GM23338 (cell line): ENCODE data around the gene PDE7B. TPM values are rescaled to one million over a fixed set of nuclear protein-coding genes. Genes with fewer than 3 reads are reported as not detected.

Source experiments
- ATAC-seq: fragments of 200-7000 bp; cut with Tn5 transposase; 3 replicates; pipeline ENCODE4 v1.9.1; 2020
- DNase-seq: peaks from one replicate; pipeline ENCODE4 v3.0.0-alpha.2; 2015; ENCODE audit warnings: low spot score
- H2AFZ ChIP-seq: fragments of 200-600 bp; sonication (generic); 2 replicates; pipeline ENCODE4 v1.8.0; 2016; ENCODE audit warnings: antibody characterized with exemption, mild to moderate bottlenecking, moderate library complexity
- H3F3A ChIP-seq: fragments of 200-600 bp; sonication (generic); replicated peaks from 2 replicates; pipeline ENCODE4 v1.8.0; 2017; ENCODE audit warnings: antibody characterized with exemption, mixed run types, low read depth
- H3K27ac ChIP-seq: fragments of 200-600 bp; sonication (generic); 2 replicates; pipeline ENCODE4 v1.6.1; 2016; ENCODE audit warnings: low read depth
- H3K27me3 ChIP-seq: fragments of 200-600 bp; sonication (generic); 2 replicates; pipeline ENCODE4 v1.8.0; 2016; ENCODE audit warnings: mild to moderate bottlenecking, mixed run types, moderate library complexity; ENCODE audit not compliant: insufficient read depth
- H3K36me3 ChIP-seq: fragments of 200-600 bp; sonication (generic); 2 replicates; pipeline ENCODE4 v1.8.0; 2016; ENCODE audit warnings: mild to moderate bottlenecking; ENCODE audit not compliant: insufficient read depth
- H3K4me1 ChIP-seq: fragments of 200-600 bp; sonication (generic); 2 replicates; pipeline ENCODE4 v1.8.0; 2016; ENCODE audit warnings: mild to moderate bottlenecking, moderate library complexity; ENCODE audit not compliant: insufficient read depth
- H3K4me2 ChIP-seq: fragments of 200-600 bp; sonication (generic); 2 replicates; pipeline ENCODE4 v1.7.1; 2017; ENCODE audit warnings: mixed run types
- H3K4me3 ChIP-seq: fragments of 200-600 bp; sonication (generic); 2 replicates; pipeline ENCODE4 v1.6.1; 2016; ENCODE audit warnings: mixed run types
- H3K79me2 ChIP-seq: fragments of 200-600 bp; sonication (generic); replicated peaks from 2 replicates; pipeline ENCODE4 v1.8.0; 2017; ENCODE audit warnings: mild to moderate bottlenecking; ENCODE audit not compliant: insufficient read depth
- H3K9me2 ChIP-seq: fragments of 200-600 bp; sonication (generic); 2 replicates; pipeline ENCODE4 v1.8.0; 2017; ENCODE audit not compliant: insufficient read depth
- H4K20me1 ChIP-seq: fragments of 200-600 bp; sonication (generic); replicated peaks from 2 replicates; pipeline ENCODE4 v1.8.0; 2017; ENCODE audit warnings: mild to moderate bottlenecking; ENCODE audit not compliant: insufficient read depth
- H3K27ac Mint-ChIP-seq: 2 replicates; pipeline ENCODE4 v1.8.0; 2020; ENCODE audit warnings: inconsistent platforms, mild to moderate bottlenecking, moderate library complexity, mixed read lengths
- H3K27me3 Mint-ChIP-seq: 3 replicates; pipeline ENCODE4 v1.8.0; 2022; ENCODE audit warnings: low read depth, mild to moderate bottlenecking, moderate library complexity, mixed read lengths, inconsistent platforms; ENCODE audit not compliant: insufficient read depth, poor library complexity
- H3K36me3 Mint-ChIP-seq: 3 replicates; pipeline ENCODE4 v1.8.0; 2021; ENCODE audit warnings: low read depth, mild to moderate bottlenecking, inconsistent platforms, moderate library complexity, mixed read lengths
- H3K4me1 Mint-ChIP-seq: 3 replicates; pipeline ENCODE4 v1.8.0; 2020; ENCODE audit warnings: mild to moderate bottlenecking, inconsistent platforms, mixed read lengths
- H3K4me3 Mint-ChIP-seq: 3 replicates; pipeline ENCODE4 v1.8.0; 2021; ENCODE audit warnings: moderate library complexity, mild to moderate bottlenecking, inconsistent platforms, mixed read lengths
- H3K9me3 Mint-ChIP-seq: 3 replicates; pipeline ENCODE4 v1.8.0; 2020; ENCODE audit warnings: moderate library complexity, mild to moderate bottlenecking, inconsistent platforms, mixed read lengths
- CTCF ChIP-seq, 2 experiments: fragments of 200-600 bp in 1 of 2; sonication (generic) in 1 of 2; conservative IDR thresholded peaks; 2 replicates each; pipeline versions ENCODE4 v1.5.1 to v1.6.1; 2016 to 2017; ENCODE audit warnings: antibody characterized with exemption in 2 of 2, low read depth in 2 of 2, mild to moderate bottlenecking in 2 of 2, moderate library complexity in 1 of 2
- ETS1 ChIP-seq: IDR thresholded peaks from 2 replicates; pipeline ENCODE4 v1.6.1; 2016; ENCODE audit warnings: antibody characterized with exemption
- JUNB ChIP-seq: IDR thresholded peaks from one replicate; pipeline ENCODE4 v1.6.1; 2016; ENCODE audit warnings: antibody characterized with exemption; ENCODE audit not compliant: unreplicated experiment
- NANOG ChIP-seq: IDR thresholded peaks from 2 replicates; pipeline ENCODE4 v1.6.1; 2016; ENCODE audit warnings: antibody characterized with exemption, borderline replicate concordance
- POLR2AphosphoS5 ChIP-seq: IDR thresholded peaks from 2 replicates; pipeline ENCODE4 v1.6.1; 2016; ENCODE audit warnings: antibody characterized with exemption, low read depth
- REST ChIP-seq: IDR thresholded peaks from one replicate; pipeline ENCODE4 v1.6.1; 2018; ENCODE audit warnings: antibody characterized with exemption; ENCODE audit not compliant: unreplicated experiment
- STAT1 ChIP-seq: IDR thresholded peaks from one replicate; pipeline ENCODE4 v1.6.1; 2016; ENCODE audit warnings: antibody characterized with exemption; ENCODE audit not compliant: unreplicated experiment
- ZNF114 ChIP-seq: fragments of 250-450 bp; sonication (Bioruptor Pico); IDR thresholded peaks from 2 replicates; pipeline ENCODE4 v1.5.0; 2020; ENCODE audit warnings: mild to moderate bottlenecking, moderate library complexity
- ZNF331 ChIP-seq: fragments of 250-450 bp; sonication (Bioruptor Pico); IDR thresholded peaks from 2 replicates; pipeline ENCODE4 v1.5.0; 2020; ENCODE audit warnings: low read depth, mild to moderate bottlenecking, moderate library complexity
- ZNF462 ChIP-seq: fragments of 250-450 bp; sonication (Bioruptor Pico); IDR thresholded peaks from 2 replicates; pipeline ENCODE4 v1.5.0; 2020; ENCODE audit warnings: mild to moderate bottlenecking, moderate library complexity
- polyA plus RNA-seq: library from polyadenylated mRNA; unstranded; fragments of >200 nt; fragmentation: Nextera tagmentation; extraction: Ambion mirVana; gene quantifications from 2 replicates; pipeline ENCODE4 v1.2.1, GENCODE V29; 2016
- total RNA-seq: library from RNA; depleted of rRNA; stranded (reverse); fragments of >200 nt; shearing (Covaris generic); gene quantifications from 2 replicates; pipeline ENCODE4 v1.2.3, GENCODE V29; 2014

PDE7B gene
- total and polyA plus RNA-seq, 2 experiments from 2014 or later: 0.07 TPM; not detected in 1

- H3K36me3 Mint-ChIP-seq: no peaks in the 10 kb centered on the region
- H3K27me3 Mint-ChIP-seq: no peaks in the 10 kb centered on the region
- TF ChIP-seq ZNF331: no peak
- no peak for TF ChIP-seq REST
- TF ChIP-seq POLR2AphosphoS5: no peak
- TF ChIP-seq NANOG: no peak
- no peak for TF ChIP-seq STAT1
- TF ChIP-seq CTCF (conservative IDR thresholded peaks at IDR 0.05; ENCODE audit: low read depth in 2 of 2): no peak
- no peak for TF ChIP-seq JUNB
- TF ChIP-seq ETS1: no peak
- no peak for TF ChIP-seq ZNF114 (CRISPR knock-in tag)
These were observed 37.3 kb downstream of the PDE7B start for GRCh38 chr6:135888818-135889217.

GRCh38 chr6:135890876-135891275 lies 39.4 kb downstream of the PDE7B start:
- no peak overlapping the region for H3K4me3 ChIP-seq
- Mint-ChIP-seq H3K4me3 (no peak overlapping the region), H3K4me1 (no peaks in the 10 kb centered on the region), H3K27me3 (no peaks in the 10 kb centered on the region), H3K36me3 (no peaks in the 10 kb centered on the region), H3K9me3 (no peaks in the 10 kb centered on the region), H3K27ac (no peak overlapping the region)
- peak overlapping the region; percentile 14; the same call in 1 of the 2 replicates for H2AFZ ChIP-seq
- H3K27me3 ChIP-seq: no peaks in the 10 kb centered on the region
- H3K36me3 ChIP-seq: no peaks in the 10 kb centered on the region
- H4K20me1 ChIP-seq: no peaks in the 10 kb centered on the region
- no peaks in the 10 kb centered on the region for H3K4me1 ChIP-seq
- H3K4me2 ChIP-seq: no peak overlapping the region
- no peak for ATAC-seq
- H3K27ac ChIP-seq: no peak overlapping the region
- no peaks in the 10 kb centered on the region for H3F3A ChIP-seq
- no peaks in the 10 kb centered on the region; the same call in 1 of the 2 replicates for H3K9me2 ChIP-seq
- DNase-seq: no peak
- no peaks in the 10 kb centered on the region for H3K79me2 ChIP-seq
- TF ChIP-seq POLR2AphosphoS5: no peak
- no peak for TF ChIP-seq JUNB
- no peak for TF ChIP-seq ZNF462
- no peak for TF ChIP-seq STAT1

More at GRCh38 chr6:135888818-135889217, 37.3 kb downstream of the PDE7B start:
- no peak overlapping the region for H3K27ac Mint-ChIP-seq
- H3K79me2 ChIP-seq: no peaks in the 10 kb centered on the region
- no peaks in the 10 kb centered on the region for H3F3A ChIP-seq
- H3K9me3 Mint-ChIP-seq: no peaks in the 10 kb centered on the region
- no peak for DNase-seq
- H3K4me3 ChIP-seq: no peak overlapping the region
- H3K4me1 ChIP-seq: no peaks in the 10 kb centered on the region
- H2AFZ ChIP-seq: no peak overlapping the region
- no peaks in the 10 kb centered on the region for H3K4me1 Mint-ChIP-seq
- H3K4me2 ChIP-seq: no peak overlapping the region
- no peak overlapping the region for H3K27ac ChIP-seq
- ATAC-seq: no peak
- no peaks in the 10 kb centered on the region for H4K20me1 ChIP-seq
- H3K27me3 ChIP-seq: no peaks in the 10 kb centered on the region
- H3K36me3 ChIP-seq: no peaks in the 10 kb centered on the region
- no peaks in the 10 kb centered on the region for H3K9me2 ChIP-seq
- no peak overlapping the region for H3K4me3 Mint-ChIP-seq
